Activated CD8-positive, alpha-beta memory T cell treated with anti-CD3 and anti-CD28 coated beads for 1 hour (primary cell): ENCODE results near the gene RAP2C.

Experiments
- DNase-seq, 2 donors: peaks; one replicate each; pipeline ENCODE4 v3.0.0-alpha.2; 2020; ENCODE audit warnings: low read depth in 1 of 2; ENCODE audit errors: extremely low read depth in 1 of 2

The RAP2C gene

GRCh38 chrX:132219343-132219768 is at the start of gene RAP2C:
RAP2C (minus strand) TSS chrX:132219447; CDS start chrX:132217268, 2,179 bp downstream.
- DNase-seq, result peak in 1 of 2 donors; percentile 30

GRCh38 chrX:132267392-132267791 is 48.1 kb upstream of the RAP2C start:
- no peak for DNase-seq

GRCh38 chrX:132266583-132267355 is 47.5 kb upstream of the RAP2C start:
- no peak for DNase-seq

- DNase-seq, result no peak
Observed at GRCh38 chrX:132263127-132263526, 43.9 kb upstream of the RAP2C start.

GRCh38 chrX:132258509-132258908 is 39.3 kb upstream of the RAP2C start:
- DNase-seq, result no peak

- DNase-seq, result no peak
Observed at GRCh38 chrX:132257116-132257515, 37.9 kb upstream of the RAP2C start.

GRCh38 chrX:132236121-132236520 is 16.9 kb upstream of the RAP2C start:
- no peak for DNase-seq

- no peak for DNase-seq
Observed at GRCh38 chrX:132235488-132235887, 16.2 kb upstream of the RAP2C start.

GRCh38 chrX:132231587-132231986 is 12.3 kb upstream of the RAP2C start:
- DNase-seq, result no peak

- no peak for DNase-seq
Observed at GRCh38 chrX:132227383-132228112, 8.3 kb upstream of the RAP2C start.

- no peak for DNase-seq
Observed at GRCh38 chrX:132226169-132226568, 6.9 kb upstream of the RAP2C start.

GRCh38 chrX:132218100-132218812 is 991 bp downstream of the RAP2C start:
- peak; percentile 53 to 63 for DNase-seq

- DNase-seq, result peak; percentile 43 to 55
Observed at GRCh38 chrX:132217203-132218073, 1.8 kb downstream of the RAP2C start.

- DNase-seq, result no peak
Observed at GRCh38 chrX:132216806-132217202, 2.4 kb downstream of the RAP2C start.

- no peak for DNase-seq
Observed at GRCh38 chrX:132216283-132216682, 3.0 kb downstream of the RAP2C start.

- no peak for DNase-seq
Observed at GRCh38 chrX:132214518-132214917, 4.7 kb downstream of the RAP2C start.

- DNase-seq, result no peak
Observed at GRCh38 chrX:132209527-132209926, 9.7 kb downstream of the RAP2C start.

- no peak for DNase-seq
Observed at GRCh38 chrX:132208422-132208821, 10.8 kb downstream of the RAP2C start.

GRCh38 chrX:132207996-132208395 is 11.3 kb downstream of the RAP2C start:
- DNase-seq, result no peak

GRCh38 chrX:132206259-132206658 is 13.0 kb downstream of the RAP2C start:
- no peak for DNase-seq

- DNase-seq, result no peak
Observed at GRCh38 chrX:132204629-132205028, 14.6 kb downstream of the RAP2C start.
